Activated CD4-positive, alpha-beta T cell treated with anti-CD3 and anti-CD28 coated beads, Interleukin-2, amount 50 U/mL, for 1 hour (primary cell): Measurements from ENCODE around the gene CLDN5.

Source experiments
- DNase-seq: peaks from one replicate; pipeline ENCODE4 v3.0.0-alpha.2; 2020

CLDN5 gene

DNA sequence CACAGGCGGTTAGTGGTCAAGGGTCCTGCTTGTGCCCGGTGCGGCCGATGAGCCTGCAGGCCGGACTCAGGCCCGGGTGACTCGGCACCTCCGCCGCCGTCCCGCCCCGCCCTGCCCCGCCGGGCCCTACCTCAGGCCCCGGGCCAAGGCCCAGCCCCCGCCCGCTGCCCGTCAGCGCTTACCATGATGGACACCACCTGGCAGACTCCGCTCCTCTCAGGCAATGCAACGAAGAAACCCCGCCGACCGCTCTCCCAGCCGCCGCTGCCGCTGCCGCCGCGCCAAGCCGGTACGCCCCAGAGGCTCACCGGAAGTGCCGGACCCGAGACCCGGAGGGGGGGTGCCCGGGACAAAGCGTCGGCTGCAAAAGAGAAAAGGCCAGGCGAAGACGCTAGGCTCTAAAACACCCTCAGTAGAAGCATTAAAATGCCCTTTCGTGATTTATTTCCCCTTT, 45.3 kb downstream of the CLDN5 start, which contains the start of gene UFD1:
TSS of gene UFD1 (minus strand) at position 293 of the 454 bp plus-strand sequence. CDS start at position 185, 108 bp downstream.
- peak; percentile 75 for DNase-seq

DNA sequence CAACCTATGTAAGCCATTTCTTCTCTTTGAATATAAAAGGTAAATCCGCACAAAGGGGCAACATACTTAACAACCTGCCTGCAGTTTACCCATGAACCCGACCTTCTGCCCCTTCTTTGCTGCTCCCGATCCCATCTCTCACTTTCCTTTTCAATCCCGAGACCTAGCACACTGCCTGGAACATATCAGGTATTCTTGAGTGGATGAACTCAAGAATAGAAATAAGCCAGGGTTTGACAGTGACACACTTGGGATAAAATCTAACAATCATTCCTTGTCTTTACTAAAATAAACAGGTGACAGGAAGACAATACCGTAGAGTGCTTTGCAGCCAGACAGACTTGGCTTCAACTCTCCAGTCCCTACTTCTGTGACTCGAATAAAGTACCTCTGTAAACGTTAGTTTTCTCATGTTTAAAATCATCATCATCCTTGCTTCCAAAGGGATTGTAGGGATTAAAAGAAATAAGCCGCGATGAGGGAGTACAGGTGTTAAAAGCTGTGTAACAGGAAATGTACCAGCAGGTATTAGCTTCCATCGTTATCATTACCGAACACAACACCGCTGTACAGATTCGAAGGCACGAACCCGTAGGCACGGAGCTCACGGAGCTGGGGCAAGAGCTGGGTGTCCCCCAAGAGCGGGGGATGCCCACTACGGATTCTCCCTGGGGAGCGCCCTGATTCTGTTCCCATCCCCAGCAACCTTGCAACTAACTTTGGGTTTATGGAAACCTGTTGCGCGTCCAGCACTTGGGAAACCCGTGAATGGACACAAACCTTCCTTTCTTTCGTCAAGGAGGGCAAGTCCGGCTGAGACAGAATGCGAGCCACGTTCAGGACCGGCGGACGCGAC, 45.9 kb downstream of the CLDN5 start:
- DNase-seq: peak; percentile 12

DNA sequence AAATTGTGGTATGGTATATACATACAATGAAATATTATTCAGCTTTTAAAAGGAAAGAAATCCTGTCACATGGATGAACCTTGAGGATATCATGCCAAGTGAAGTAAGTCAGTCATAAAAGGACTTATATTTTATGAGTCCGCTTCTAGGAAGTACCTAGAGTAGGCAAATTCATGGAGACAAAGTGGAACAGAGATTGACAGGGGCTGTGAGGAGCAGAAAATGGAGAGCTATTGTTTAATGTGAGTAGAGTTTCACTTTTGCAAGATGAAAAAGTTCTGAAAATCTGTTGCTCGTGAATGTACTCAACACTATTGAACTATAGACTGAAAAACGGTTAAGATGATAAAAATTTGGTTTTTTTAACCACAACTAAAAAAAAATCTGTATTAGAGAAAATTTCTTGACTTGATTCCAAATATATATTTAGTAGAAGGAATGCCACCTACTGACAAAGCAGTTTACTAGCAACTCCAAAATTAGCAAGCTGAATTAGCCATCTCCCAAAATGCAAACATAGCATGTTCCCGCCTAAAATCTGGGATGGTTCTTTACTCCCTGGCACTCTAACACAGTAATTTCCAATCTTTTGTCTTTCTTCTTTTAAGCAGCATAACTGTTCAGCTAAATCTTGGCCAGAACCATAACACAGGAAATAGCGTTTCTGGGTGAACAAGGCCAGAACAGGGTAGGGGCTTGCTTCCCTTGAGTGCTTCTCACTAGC, 46.7 kb downstream of the CLDN5 start:
- DNase-seq: no peak

DNA sequence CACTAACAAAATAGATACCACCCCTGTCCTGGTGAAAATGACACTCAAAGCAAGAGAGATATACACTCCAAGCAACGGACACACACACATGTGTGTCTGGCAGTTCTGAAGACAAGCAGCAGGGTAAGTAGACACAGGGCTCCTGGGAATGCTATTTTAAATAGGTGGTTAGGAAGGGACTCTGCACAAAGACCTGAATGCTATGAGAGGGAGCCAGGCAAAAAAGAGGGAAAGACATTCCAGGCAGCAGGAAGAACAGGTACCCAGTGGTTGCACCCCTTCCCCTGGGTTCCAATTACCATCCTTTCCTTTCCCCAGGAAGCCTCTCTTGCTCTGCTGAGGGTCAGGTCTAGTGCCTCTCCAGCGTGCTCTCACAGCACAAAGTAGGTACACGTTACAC, 48.2 kb downstream of the CLDN5 start:
- no peak for DNase-seq

DNA sequence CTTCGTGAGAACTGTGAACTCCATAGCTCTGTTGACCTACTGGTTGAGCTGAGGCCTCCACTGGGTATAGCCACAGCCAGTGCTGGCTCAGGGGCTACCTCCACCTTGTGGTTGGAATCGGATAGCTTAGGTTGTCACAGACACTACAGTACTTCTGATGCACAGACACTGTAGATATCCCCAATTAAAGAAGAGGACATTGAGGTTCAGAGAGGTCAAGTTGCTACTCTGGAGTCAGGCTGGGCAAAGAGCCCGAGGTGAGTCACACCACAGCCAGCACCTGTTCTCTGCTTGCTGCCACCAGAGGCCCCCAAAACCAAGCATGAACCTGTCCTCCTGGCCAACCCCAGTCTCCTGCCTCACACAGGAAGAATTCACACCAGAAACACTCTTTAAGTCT, 50.6 kb downstream of the CLDN5 start:
- DNase-seq: no peak
